Left kidney (tissue), 2 donors: ENCODE measurements around the gene HDAC7. TPM values are rescaled to one million over a fixed set of nuclear protein-coding genes. Genes with fewer than 3 reads are reported as not detected.
"Not testable (repeated sequence)": the region's sequence is repeated elsewhere in the genome, so short reads cannot be mapped to it uniquely, and the experiment has no call there.

ENCODE experiments used
- DNase-seq: peaks from one replicate; pipeline ENCODE4 v3.0.0-alpha.2; 2013
- polyA plus RNA-seq: library from polyadenylated mRNA; unstranded; fragments of 120-200 nt; gene quantifications from one replicate; pipeline ENCODE4 v1.2.1, GENCODE V29; 2013; ENCODE audit not compliant: insufficient read length

Gene HDAC7
- polyA plus RNA-seq, 1 donor: 80.9 TPM

- no peak for DNase-seq
Measured at GRCh38 chr12:47850153-47851084, 30.7 kb upstream of the HDAC7 start.

GRCh38 chr12:47849261-47849660 is 29.6 kb upstream of the HDAC7 start:
- DNase-seq: no peak

- DNase-seq: no peak
Measured at GRCh38 chr12:47848853-47849252, 29.1 kb upstream of the HDAC7 start.

- no peak for DNase-seq
Measured at GRCh38 chr12:47846294-47846996, 26.7 kb upstream of the HDAC7 start.

- DNase-seq: no peak
Measured at GRCh38 chr12:47845081-47845480, 25.4 kb upstream of the HDAC7 start.

GRCh38 chr12:47844264-47845019 is 24.7 kb upstream of the HDAC7 start:
- no peak for DNase-seq

GRCh38 chr12:47843226-47843980 is 23.7 kb upstream of the HDAC7 start:
- no peak for DNase-seq

GRCh38 chr12:47842543-47842942 is 22.8 kb upstream of the HDAC7 start:
- not testable (repeated sequence) for DNase-seq

GRCh38 chr12:47841910-47842309 is 22.2 kb upstream of the HDAC7 start:
- DNase-seq: no peak

- no peak for DNase-seq
Measured at GRCh38 chr12:47841501-47841900, 21.8 kb upstream of the HDAC7 start.

GRCh38 chr12:47840571-47840970 is 20.9 kb upstream of the HDAC7 start:
- no peak for DNase-seq

- no peak for DNase-seq
Measured at GRCh38 chr12:47839214-47839876, 19.6 kb upstream of the HDAC7 start.

- DNase-seq: no peak
Measured at GRCh38 chr12:47838286-47838931, 18.7 kb upstream of the HDAC7 start.

- no peak for DNase-seq
Measured at GRCh38 chr12:47837190-47838171, 17.8 kb upstream of the HDAC7 start.

- no peak for DNase-seq
Measured at GRCh38 chr12:47835831-47836155, 16.1 kb upstream of the HDAC7 start.

- no peak for DNase-seq
Measured at GRCh38 chr12:47835006-47835830, 15.5 kb upstream of the HDAC7 start.

- DNase-seq: no peak
Measured at GRCh38 chr12:47834199-47834903, 14.6 kb upstream of the HDAC7 start.

- no peak for DNase-seq
Measured at GRCh38 chr12:47833591-47834012, 13.9 kb upstream of the HDAC7 start.
